Activated CD4-positive, alpha-beta T cell treated with anti-CD3 and anti-CD28 coated beads for 1 hour (primary cell): ENCODE measurements around the gene WNT5A.

Experiments used
- DNase-seq: peaks from one replicate; pipeline ENCODE4 v3.0.0-alpha.2; 2020

Gene WNT5A

DNA sequence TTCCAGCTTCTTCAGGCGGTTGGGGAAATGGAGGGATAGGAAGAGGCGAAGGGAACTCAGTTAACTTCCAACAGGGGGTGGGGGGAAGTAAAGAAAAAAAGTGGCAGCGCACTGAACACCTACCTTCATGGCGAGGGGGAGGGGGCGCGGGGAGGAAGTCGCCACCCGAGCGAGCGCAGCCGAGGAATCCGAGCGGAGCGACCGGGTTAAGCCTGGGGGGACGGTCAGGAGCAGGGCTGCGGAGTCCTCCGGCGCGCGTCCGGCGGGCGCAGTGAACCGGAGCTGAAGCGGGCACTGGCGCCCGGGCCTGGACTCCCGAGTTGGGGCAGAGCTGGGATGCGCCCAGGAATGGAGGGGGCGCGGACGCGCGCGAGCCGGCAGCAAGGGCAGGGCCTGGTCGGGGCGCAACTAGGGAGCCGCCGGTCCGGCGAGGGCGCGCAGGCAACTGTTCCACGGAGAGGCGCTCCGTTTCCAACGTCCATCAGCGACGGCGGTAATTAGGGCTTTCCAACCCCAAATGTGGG, at the start of gene WNT5A:
WNT5A (minus strand) TSS at position 450 of the 524 bp plus-strand sequence; CDS start at position 129, 321 bp downstream.
- no peak for DNase-seq

GRCh38 chr3:55534876-55535275, 47.8 kb upstream of the WNT5A start:
- no peak for DNase-seq

GRCh38 chr3:55532806-55533205, 45.7 kb upstream of the WNT5A start:
- no peak for DNase-seq

DNA sequence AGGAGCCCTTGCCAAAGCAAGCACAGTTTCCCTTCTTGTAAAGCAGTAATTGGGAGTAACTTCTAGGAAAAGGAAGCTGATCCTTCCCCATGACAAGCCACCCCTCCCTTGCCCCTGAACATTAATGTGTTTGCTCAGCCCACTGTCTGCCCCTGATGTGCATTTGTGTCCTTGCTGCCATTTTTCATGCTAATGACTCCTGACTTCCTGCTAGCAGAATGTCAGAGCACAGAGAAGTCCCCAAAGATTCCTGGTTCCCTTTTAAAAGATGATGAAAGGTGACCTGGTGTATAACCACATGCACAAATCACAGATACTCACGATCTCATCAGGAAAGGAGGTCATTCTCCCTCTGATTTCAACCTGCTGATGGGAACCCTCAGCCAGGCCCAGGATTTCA, 44.2 kb upstream of the WNT5A start:
- no peak for DNase-seq

DNA sequence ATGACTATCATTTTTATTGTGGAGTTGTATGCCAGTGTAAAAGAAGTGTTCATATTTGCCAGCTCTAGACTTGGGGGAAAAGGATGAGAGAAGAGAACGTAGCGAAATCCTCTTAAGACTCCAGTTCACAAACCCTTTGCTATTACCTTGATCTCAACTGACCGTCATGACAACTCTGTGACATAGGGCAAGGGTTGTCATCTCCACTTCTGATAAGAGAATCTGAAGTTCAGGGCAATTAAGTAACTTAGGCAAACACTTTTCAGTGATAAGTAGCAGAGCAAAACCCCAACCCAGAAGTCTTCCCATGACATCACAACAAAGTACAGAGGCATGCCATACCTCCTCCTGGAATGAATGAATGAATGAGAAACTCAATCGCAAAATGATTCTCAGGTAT, 40.3 kb upstream of the WNT5A start:
- no peak for DNase-seq

GRCh38 chr3:55526332-55527030, 39.4 kb upstream of the WNT5A start:
- no peak for DNase-seq

- no peak for DNase-seq
Measured at GRCh38 chr3:55525436-55525835, 38.3 kb upstream of the WNT5A start.

- DNase-seq = no peak
Measured at GRCh38 chr3:55524565-55525244, 37.6 kb upstream of the WNT5A start.

- DNase-seq = no peak
Measured at GRCh38 chr3:55523471-55523870, 36.4 kb upstream of the WNT5A start.

- no peak for DNase-seq
Measured at GRCh38 chr3:55521738-55522421, 34.8 kb upstream of the WNT5A start.

DNA sequence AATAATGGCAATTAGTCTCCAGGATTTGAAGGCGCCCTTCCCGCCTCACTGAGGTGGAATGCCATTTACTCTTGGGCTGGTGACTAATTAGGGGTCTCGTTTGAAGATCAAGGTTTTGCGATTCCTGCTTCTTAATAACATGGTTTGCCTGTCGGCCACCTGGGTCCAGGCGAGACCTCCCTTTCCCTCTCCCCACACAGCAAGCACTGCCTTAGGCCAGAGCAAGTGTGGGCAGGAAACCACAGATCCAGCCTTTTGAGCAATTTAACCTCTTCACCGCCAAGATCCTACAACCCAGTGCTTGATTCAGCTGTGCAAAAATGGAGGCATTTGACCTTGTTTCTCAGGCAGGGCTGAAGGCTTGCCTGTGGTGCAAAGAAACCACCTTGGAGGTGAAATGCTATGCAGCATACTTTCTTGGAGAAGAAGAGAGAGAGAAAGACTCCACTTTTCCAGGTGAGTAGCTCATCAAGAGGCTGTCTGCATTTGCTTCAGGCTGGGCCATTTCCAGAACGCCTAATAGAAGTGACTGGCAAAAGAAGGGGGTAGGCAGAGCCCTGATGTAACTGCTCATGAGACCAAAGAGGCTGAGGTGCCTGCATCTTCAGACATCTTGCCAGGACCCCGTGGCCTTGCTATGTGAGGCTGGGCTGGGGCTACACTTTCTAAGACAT, 34.1 kb upstream of the WNT5A start:
- DNase-seq = no peak

GRCh38 chr3:55519019-55519418, 31.9 kb upstream of the WNT5A start:
- DNase-seq = no peak

DNA sequence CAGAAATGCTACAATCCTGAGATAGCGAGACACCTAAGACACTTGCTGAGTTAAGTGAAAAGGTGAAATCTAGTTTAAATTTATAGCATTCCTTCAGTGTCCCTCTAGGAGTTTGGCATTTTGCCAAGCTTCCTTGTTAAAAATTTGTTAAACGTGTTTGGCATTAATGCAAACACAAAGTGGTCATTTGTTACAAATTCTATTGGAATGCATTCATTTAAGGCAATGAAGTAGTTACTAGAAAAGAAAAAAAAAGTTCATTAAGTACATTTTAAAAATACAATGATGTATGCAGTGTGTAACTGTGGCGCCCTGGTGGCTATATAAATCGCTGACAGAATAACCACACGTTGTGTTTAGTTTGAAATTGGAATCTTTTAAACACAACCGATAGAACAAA, 31.3 kb upstream of the WNT5A start:
- no peak for DNase-seq

DNA sequence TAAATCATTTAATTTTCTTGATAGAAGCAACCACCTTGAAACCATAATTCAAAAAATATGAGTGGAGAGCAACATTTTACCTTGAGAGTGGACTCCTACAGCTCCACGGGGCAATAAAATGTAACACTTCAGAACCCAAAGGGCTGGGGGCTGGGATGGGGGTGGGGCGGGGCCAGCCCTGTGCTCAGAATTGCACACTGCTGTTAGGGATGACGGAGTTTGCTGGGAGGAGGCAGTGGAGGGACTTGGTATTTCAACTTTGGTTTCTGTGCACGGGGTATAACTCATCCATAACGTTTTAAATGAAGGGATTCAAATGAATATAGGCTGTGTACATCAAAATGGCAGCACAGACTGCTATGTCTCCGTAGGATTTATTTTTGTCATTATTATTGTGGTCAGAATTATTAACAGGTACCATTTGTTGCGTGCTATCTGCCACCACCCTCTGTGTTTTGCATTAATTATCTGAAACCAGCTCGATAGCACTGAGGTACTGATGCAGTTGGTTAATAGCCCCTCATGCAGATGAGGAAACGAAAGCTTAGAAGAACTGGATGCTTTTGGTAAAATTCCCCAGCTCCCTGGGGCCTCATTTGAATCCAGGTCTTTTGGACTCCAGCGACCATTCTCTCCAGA, 29.4 kb upstream of the WNT5A start:
- DNase-seq = no peak

DNA sequence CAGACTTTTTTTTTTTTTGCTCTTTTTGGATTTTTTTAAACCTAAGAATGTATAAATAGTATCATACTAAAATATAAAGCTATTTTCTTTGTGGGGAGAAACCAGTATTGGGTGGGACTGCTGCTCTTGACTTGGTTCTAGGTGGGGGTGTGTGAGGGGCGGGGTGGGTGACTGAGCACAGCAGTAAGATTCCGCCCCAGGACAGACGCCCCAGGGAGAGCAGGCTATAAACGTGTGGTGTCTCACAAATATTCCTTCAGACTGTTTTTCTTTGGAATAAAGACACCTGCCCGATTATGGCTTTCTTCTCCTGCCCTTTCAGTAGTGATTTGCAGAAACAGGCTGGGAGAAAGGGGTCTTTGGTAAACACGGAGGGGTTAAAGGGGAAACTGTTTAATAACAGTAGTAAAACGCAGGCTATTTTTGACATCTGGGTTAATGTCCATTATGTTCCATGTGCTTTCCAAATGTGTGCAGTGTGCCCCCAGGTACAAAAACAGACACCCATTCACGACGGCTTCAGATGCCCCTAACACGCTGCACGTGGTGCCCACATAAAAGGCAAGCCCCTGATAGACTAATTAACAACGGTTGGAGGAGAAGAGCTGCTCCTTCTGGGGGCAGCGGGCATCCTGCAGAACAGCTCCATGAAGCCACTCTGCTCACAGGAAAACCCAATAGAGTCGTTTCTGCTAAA, 28.6 kb upstream of the WNT5A start:
- DNase-seq = no peak

DNA sequence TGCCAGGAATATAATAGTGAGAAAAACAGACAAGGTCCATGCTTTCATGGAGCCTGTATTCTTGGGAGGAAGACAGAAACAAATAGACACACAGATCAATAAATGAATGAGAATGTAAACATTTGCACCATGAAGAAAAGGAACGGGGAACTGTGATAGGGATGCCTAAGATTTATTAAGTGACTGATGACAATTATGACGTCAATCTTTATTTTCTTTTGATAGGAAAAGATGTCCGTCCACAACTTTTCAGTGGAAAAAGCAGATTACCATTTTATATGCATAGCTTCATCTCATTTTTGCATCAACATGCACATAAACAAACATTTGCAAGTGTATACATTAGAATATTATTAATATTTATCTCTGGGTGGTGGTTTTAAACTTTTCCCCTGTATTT, 27.9 kb upstream of the WNT5A start:
- no peak for DNase-seq

DNA sequence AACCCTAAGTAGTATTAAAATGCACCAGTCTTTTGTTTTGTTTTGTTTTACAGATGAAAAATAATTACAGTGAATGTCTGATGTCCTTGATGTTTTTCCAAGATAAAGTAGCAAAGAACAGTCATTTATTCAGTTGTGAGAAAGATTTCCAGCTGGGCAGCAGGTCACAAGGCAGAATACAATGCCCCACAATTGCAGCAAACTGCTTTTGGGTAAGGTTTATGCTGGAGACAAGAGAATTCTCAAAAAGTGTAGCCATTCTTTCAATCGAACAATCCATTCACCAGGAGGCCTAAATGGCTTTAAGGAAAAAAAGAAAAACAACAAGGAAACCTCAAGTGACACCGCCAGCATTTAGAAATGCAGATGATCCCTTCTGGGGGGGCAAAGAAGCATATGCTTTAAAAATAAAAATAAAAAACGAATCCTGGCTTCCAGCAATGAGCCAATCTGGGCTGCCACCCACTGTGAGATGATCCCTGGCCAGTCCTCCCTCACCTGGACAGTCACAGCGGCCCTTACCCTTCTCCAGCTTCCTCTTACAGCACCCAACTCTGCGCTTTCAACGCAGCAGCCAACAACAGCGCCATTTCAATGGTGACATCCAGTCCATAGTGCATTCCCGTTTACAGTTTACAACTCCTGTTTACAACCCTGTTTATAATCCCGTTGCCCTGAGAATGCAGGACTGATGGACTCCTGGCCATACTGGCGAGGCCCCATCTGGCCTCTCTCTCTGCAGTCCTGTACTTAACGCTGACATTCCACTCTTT, 25.7 kb upstream of the WNT5A start:
- DNase-seq = no peak

DNA sequence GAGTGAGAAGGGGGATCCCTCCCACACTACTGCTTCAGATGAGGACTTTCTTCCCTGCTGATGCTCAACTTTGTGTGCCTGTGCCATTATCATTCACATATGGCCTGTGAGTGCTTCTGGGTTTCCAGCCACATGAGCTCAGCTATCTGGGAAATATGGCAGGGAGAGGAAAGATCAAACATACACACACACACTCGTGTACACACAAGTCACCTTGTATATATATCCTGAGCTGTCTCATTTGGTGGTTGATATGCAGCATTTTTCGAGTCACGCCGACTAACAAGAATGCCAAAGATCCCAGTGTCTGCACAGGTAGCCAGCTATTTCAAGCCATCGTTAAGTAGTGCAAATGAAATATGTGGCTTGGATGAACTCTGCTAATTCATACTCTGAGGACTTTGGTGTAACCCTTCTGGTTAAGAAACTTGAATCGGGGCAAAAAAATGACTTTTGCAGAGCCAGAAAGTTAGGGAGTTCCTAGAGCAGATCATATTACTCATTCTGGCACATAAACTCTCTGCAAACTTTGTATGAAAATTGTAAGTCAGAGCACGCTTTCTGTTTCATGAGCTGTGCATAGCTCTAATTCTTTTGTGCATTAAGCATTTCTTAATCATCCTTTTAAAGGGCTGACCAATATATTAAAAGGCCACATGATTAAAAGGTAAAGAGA, 24.9 kb upstream of the WNT5A start:
- DNase-seq = no peak

GRCh38 chr3:55508335-55508734, 21.2 kb upstream of the WNT5A start:
- no peak for DNase-seq

DNA sequence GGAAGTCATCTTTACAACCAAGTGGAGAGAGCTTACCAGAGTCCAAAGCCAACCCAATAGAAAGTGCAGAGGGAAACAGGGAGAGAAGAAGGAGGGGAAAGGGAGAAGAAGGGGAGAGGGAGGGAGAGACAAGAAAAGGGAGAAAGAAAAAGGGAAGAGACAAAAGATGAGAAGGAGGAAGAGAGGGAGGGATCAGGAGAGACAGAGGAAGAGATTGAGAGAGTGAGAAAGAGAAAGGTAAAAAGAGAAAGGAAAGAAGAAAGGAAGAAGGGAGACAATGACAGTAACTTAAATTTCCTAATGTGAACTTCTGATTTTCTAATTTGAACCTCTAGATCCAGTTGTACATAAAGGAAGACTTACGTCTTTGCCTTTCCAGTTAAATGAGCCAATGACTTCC, 20.7 kb upstream of the WNT5A start:
- DNase-seq = no peak

- no peak for DNase-seq
Measured at GRCh38 chr3:55505776-55506175, 18.7 kb upstream of the WNT5A start.
